ENCODE results near the gene OSCP1.
A peak's percentile ranks its signal among the peaks of the same experiment; 100 is the strongest.

OSCP1 gene

GRCh38 chr1:36400825-36401601 is 49.2 kb downstream of the OSCP1 start:
- TF ChIP-seq CTCF (IDR thresholded peaks at IDR 0.05; ENCODE audit: low read length) (no peak), EZH2 (IDR thresholded peaks at IDR 0.05; ENCODE audit: borderline replicate concordance, low read length) (no peak)
- no peak overlapping the region for H3K27ac ChIP-seq (ENCODE audit: low read depth, low read length, poor library complexity, severe bottlenecking)
- no peak overlapping the region for H2AFZ ChIP-seq (ENCODE audit: low read length)

GRCh38 chr1:36400514-36400824 is 49.8 kb downstream of the OSCP1 start:
- peaks cover 28% of the 10 kb centered on the region for H3K4me1 ChIP-seq (ENCODE audit: insufficient read depth, low read length, severe bottlenecking)
- TF ChIP-seq CTCF (IDR thresholded peaks at IDR 0.05; ENCODE audit: low read length) (no peak), EZH2 (IDR thresholded peaks at IDR 0.05; ENCODE audit: borderline replicate concordance, low read length) (no peak)
- no peak overlapping the region for H2AFZ ChIP-seq (ENCODE audit: low read length)
- no peaks in the 10 kb centered on the region for H3K36me3 ChIP-seq (ENCODE audit: insufficient read depth, low read length)
- no peaks in the 10 kb centered on the region for H3K79me2 ChIP-seq (ENCODE audit: insufficient read depth, low read length)
- no peaks in the 10 kb centered on the region for H4K20me1 ChIP-seq (ENCODE audit: insufficient read depth, low read length)
- H3K9ac ChIP-seq (ENCODE audit: low read length), result no peak overlapping the region
- no peaks in the 10 kb centered on the region for H3K27me3 ChIP-seq (ENCODE audit: insufficient read depth, low read length)
- H3K4me2 ChIP-seq (ENCODE audit: low read length), result no peak overlapping the region
- H3K27ac ChIP-seq (ENCODE audit: low read depth, low read length, poor library complexity, severe bottlenecking), result no peak overlapping the region
- H3K9me2 ChIP-seq (ENCODE audit: low read depth, low read length), result no peaks in the 10 kb centered on the region
- peaks cover 10% of the 10 kb centered on the region; the same call in 1 of the 2 replicates for H3K9me3 ChIP-seq (ENCODE audit: low read length)
- H3K4me3 ChIP-seq (ENCODE audit: low read depth, low read length, poor library complexity, severe bottlenecking), result no peak overlapping the region
- H3F3A ChIP-seq (ENCODE audit: insufficient read depth, low read length), result 0 out of 2 replicates have a peak, but pooled peaks cover 5% of the 10 kb centered on the region

More at GRCh38 chr1:36400825-36401601, 49.2 kb downstream of the OSCP1 start:
- Histone ChIP-seq H3K36me3 (ENCODE audit: insufficient read depth, low read length) (no peaks in the 10 kb centered on the region), H3K27me3 (ENCODE audit: insufficient read depth, low read length) (no peaks in the 10 kb centered on the region), H3K9me3 (ENCODE audit: low read length) (peaks cover 10% of the 10 kb centered on the region; the same call in 1 of the 2 replicates), H3K79me2 (ENCODE audit: insufficient read depth, low read length) (no peaks in the 10 kb centered on the region), H3F3A (ENCODE audit: insufficient read depth, low read length) (0 out of 2 replicates have a peak, but pooled peaks cover 5% of the 10 kb centered on the region), H3K4me1 (ENCODE audit: insufficient read depth, low read length, severe bottlenecking) (peaks cover 23% of the 10 kb centered on the region), H3K4me2 (ENCODE audit: low read length) (no peak overlapping the region), H3K9me2 (ENCODE audit: low read depth, low read length) (no peaks in the 10 kb centered on the region), H3K4me3 (ENCODE audit: low read depth, low read length, poor library complexity, severe bottlenecking) (no peak overlapping the region), H4K20me1 (ENCODE audit: insufficient read depth, low read length) (no peaks in the 10 kb centered on the region), H3K9ac (ENCODE audit: low read length) (no peak overlapping the region)

- no peak for TF ChIP-seq EZH2 (IDR thresholded peaks at IDR 0.05; ENCODE audit: borderline replicate concordance, low read length)
- no peak for TF ChIP-seq CTCF (IDR thresholded peaks at IDR 0.05; ENCODE audit: low read length)
- H3K9me3 ChIP-seq (ENCODE audit: low read length), result peaks cover 10% of the 10 kb centered on the region; the same call in 1 of the 2 replicates
- H3K27me3 ChIP-seq (ENCODE audit: insufficient read depth, low read length), result no peaks in the 10 kb centered on the region
- H3K27ac ChIP-seq (ENCODE audit: low read depth, low read length, poor library complexity, severe bottlenecking), result peak overlapping the region; percentile 47
- H2AFZ ChIP-seq (ENCODE audit: low read length), result peak overlapping the region; percentile 61; the same call in 1 of the 2 replicates
- no peaks in the 10 kb centered on the region for H3K9me2 ChIP-seq (ENCODE audit: low read depth, low read length)
- H3K4me1 ChIP-seq (ENCODE audit: insufficient read depth, low read length, severe bottlenecking), result peaks cover 39% of the 10 kb centered on the region
- 0 out of 2 replicates have a peak, but pooled peaks cover 5% of the 10 kb centered on the region for H3F3A ChIP-seq (ENCODE audit: insufficient read depth, low read length)
- H4K20me1 ChIP-seq (ENCODE audit: insufficient read depth, low read length), result no peaks in the 10 kb centered on the region
- H3K79me2 ChIP-seq (ENCODE audit: insufficient read depth, low read length), result no peaks in the 10 kb centered on the region
- peaks cover 8% of the 10 kb centered on the region for H3K36me3 ChIP-seq (ENCODE audit: insufficient read depth, low read length)
- H3K4me3 ChIP-seq (ENCODE audit: low read depth, low read length, poor library complexity, severe bottlenecking), result peak overlapping the region; percentile 77
- H3K4me2 ChIP-seq (ENCODE audit: low read length), result peak overlapping the region; percentile 61
- peak overlapping the region; percentile 82 for H3K9ac ChIP-seq (ENCODE audit: low read length)
Measured at GRCh38 chr1:36398370-36398977, 51.8 kb downstream of the OSCP1 start.
